Fibroblast of the aortic adventitia (primary cell): Measurements from ENCODE around the gene DGLUCY. TPM values are rescaled to one million over a fixed set of nuclear protein-coding genes. Genes with fewer than 3 reads are reported as not detected.

Experiments used
- DNase-seq: peaks from one replicate; pipeline ENCODE4 v3.0.0-alpha.2; 2010; ENCODE audit warnings: low read depth
- H3K4me3 ChIP-seq: 2 replicates; pipeline ENCODE4 v1.5.1; 2011; ENCODE audit warnings: low read depth, mild to moderate bottlenecking, control low read depth, low read length, moderate library complexity
- total RNA-seq: library from RNA; depleted of rRNA; stranded (reverse); fragments of >200 nt; gene quantifications from 2 replicates; pipeline ENCODE4 v1.2.3, GENCODE V29; 2012; ENCODE audit warnings: low replicate concordance
- TF ChIP-seq, protein P1 (sequence below): IDR thresholded peaks from 2 replicates; pipeline ENCODE4 v1.5.1; 2011; ENCODE audit warnings: mild to moderate bottlenecking, low read length, control low read depth, inconsistent platforms; ENCODE audit not compliant: insufficient read depth

Gene DGLUCY
- total RNA-seq, 1 donor, result 42.6 TPM

- no peak overlapping the region for H3K4me3 ChIP-seq
- TF ChIP-seq, protein P1, sequence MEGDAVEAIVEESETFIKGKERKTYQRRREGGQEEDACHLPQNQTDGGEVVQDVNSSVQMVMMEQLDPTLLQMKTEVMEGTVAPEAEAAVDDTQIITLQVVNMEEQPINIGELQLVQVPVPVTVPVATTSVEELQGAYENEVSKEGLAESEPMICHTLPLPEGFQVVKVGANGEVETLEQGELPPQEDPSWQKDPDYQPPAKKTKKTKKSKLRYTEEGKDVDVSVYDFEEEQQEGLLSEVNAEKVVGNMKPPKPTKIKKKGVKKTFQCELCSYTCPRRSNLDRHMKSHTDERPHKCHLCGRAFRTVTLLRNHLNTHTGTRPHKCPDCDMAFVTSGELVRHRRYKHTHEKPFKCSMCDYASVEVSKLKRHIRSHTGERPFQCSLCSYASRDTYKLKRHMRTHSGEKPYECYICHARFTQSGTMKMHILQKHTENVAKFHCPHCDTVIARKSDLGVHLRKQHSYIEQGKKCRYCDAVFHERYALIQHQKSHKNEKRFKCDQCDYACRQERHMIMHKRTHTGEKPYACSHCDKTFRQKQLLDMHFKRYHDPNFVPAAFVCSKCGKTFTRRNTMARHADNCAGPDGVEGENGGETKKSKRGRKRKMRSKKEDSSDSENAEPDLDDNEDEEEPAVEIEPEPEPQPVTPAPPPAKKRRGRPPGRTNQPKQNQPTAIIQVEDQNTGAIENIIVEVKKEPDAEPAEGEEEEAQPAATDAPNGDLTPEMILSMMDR, result no peak
- no peak for DNase-seq
Measured at GRCh38 chr14:91135039-91135438, 21.2 kb downstream of the DGLUCY start.

DNA sequence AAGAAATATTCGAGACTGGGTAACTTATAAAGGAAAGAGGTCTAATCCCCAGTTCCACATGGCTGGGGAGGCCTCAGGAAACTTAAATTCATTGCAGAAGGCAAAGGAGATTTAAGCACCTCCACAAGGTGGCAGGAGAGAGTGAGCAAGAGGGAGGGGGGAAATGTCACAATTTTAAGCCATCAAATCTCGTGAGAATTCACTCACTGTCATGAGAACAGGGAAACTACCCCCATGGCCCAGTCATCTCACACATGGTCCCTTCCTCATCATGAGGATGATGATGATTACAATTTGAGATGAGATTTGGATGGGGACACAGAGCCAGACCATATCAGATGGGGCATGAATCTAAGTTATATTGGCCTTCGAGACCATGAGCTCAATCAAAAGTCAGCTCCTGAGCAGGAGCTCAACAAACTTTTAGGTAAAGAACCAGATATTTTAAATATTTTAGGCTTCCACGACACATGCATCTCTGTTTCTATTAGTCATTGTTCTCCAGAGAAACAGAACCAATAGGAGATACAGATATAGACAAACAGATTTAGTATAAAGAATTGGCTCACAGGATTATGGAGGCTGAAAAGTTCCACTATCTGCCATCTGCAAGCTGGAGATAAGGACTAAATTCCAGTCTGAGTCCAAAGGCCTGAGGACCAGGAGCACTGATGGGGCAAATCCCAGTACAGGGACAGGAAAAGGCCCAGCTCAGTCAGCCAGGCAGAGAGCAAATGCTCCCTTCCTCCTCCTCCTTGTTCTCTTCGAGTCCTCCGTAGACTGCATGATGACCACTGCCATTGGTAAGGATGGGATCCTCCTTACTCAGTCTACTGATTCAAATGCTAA, 24.9 kb downstream of the DGLUCY start:
- peak; percentile 45 for DNase-seq
- TF ChIP-seq, protein P1, result peak; percentile 47
- no peak overlapping the region for H3K4me3 ChIP-seq

DNA sequence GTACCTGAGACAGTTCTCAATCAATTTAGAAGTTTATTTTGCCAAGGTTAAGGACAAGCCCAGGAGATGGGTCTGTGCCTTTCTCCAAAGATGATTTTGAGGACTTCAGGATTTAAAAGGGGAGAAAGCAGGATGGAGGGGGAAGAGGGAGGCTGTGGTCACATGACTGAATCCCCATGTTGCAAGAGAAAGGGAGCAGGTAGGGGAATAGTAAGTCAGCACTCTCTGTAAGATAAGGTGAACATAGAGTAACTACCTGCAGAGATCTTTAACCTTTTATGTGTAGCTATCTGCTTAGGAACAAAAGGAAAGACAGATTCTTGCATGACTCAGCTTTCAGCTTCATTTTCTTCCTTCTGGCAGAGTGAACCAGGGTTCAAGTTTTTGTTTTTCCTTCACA, 25.9 kb downstream of the DGLUCY start:
- H3K4me3 ChIP-seq, result no peak overlapping the region
- no peak for DNase-seq
- TF ChIP-seq, protein P1, result no peak

DNA sequence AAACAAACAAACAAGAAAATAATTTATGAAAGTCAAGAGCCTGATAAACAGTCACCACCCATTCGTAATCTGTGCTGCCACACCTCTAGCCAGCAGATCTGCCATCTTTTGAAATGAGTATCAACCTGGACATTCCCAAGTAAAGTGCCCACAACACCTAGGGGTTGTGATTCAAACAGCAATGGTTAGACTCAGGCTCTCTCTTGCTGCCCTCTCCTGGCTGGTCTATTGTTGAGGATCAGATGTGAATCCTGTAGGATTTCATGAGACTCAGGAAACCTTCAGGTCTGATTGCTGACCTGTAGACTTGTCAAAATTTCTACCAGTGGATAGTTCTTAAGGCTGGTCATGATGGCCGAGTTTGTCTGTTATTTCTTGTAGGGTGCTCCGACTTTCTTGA, 26.8 kb downstream of the DGLUCY start:
- DNase-seq, result peak; percentile 54
- TF ChIP-seq, protein P1, result peak; percentile 56

DNA sequence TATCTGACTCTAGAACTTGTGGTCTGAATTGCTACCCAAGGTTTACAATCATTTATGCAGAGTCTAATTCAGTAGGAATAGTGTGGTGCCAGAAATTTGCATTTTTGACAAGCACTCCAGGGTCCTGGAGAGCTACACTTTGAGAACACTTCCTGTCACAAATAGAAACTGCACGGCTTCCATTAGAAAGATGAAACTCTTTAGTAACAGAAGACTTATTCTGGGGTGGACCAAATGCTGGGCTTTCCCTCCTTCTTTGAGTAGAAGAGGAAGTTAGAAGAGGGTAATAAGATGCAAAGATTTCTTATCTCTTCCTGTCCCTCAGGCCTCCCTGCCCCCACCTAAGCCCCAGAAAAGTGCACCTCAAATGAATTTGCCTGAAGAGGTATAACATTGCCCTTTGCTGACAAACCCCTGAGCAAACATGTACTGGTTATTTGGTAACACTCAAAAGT, 28.4 kb downstream of the DGLUCY start:
- TF ChIP-seq, protein P1, result no peak
- H3K4me3 ChIP-seq, result no peak overlapping the region
- no peak for DNase-seq

More for the DNA sequence above, 26.8 kb downstream of the DGLUCY start:
- H3K4me3 ChIP-seq, result no peak overlapping the region

DNA sequence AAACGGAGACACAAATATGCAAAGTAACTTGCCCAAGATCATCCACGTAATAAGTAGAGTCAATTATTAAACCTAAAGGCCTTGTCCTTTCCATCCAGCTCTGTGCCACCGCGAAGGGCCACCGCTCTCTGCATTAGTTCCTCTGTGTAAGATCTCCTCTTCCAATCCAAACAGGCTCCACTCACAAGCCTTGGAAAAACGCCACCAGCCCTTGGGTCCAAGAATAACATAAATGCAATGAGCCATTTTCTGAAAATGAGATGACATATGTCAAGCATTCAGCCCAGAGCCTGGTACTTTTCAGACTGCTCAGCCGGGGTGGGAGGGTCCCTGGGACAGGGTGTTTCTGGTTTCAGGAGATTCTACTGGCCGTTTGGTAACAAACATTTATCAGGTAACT, 30.0 kb downstream of the DGLUCY start:
- peak; percentile 31 for DNase-seq
- no peak overlapping the region for H3K4me3 ChIP-seq
- TF ChIP-seq, protein P1, result no peak
